GM21528 (cell line): ENCODE measurements around the gene EXD3.
"Not testable (repeated sequence)": the region's sequence is repeated elsewhere in the genome, so short reads cannot be mapped to it uniquely, and the experiment has no call there.

Source experiments
- ATAC-seq: cut with Tn5 transposase; IDR thresholded peaks from one replicate; pipeline ENCODE4 v1.9.1; 2021; ENCODE audit warnings: mild to moderate bottlenecking, moderate library complexity; ENCODE audit not compliant: unreplicated experiment, low FRiP score

Gene EXD3

DNA sequence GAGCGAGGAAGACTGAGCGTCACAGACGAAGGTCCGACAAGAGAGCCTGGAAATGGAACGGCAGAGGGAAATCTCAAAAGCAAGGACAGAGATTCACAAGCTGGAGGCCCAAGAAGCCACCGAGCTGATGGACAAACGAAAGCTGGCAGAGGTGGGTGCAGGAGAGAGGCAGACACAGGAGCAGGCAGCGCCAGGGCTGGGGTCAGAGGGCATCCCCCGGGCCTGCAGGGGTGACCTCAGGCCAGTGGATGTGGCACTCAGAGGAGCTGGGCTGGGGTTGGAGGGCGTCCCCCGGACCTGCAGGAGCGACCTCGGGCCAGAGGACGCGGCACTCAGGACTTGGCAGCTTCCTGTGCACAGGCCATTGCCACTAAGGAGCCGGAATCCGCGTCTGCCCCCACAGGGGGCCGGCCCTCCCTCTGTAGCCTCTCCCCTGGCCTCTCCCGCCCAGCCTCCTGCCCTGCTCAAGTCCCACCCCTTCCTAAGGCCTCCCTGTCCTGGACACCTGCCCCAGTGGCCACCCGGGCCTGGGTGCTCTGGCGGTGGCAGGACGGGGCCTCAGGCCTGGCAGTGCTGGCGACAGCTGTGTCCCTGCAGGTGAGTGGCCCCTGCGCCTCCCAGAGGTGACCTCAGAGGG lies 40.4 kb downstream of the EXD3 start:
- no peak for ATAC-seq

DNA sequence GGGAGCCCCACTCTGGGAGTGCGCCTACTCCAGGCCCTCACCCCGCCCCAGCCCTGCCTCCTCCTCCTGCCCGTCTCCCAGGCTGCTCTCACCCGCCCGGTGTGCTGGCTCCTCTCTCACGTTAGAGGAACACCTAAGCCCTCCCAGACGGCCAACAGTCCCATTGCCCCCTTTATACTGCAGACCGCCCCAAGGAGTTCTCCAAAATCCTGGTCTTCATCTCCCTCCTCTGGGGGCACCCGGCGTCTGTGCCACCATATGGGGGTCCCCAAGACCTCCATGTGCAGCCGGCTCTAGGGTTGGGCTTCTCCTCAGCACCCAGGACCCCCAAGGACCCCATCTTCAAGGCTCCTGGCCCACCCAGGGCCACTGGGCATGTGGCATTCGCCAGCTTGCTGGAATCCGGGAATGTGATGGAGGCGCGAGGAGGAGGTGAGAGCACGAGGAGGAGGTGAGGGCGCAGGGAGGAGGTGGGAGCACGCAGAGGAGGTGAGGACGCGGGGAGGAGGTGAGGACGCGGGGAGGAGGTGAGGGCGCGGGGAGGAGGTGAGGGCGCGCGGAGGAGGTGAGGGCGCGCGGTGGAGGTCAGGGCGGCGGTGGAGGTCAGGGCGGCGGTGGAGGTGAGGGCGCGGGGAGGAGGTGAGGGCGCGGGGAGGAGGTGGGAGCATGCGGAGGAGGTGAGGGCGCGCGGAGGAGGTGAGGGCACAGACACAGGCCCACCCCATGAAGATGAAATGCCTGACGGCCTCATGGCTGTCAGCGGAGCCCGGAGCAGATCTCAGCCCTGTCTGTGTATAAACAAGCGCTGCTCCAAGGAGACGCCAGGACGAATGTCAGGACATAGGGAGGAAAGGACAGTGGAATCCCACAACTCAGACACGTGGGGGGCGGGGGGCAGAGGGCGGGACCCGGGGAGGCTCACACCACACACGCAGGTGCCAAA lies 41.2 kb downstream of the EXD3 start:
- no peak for ATAC-seq

DNA sequence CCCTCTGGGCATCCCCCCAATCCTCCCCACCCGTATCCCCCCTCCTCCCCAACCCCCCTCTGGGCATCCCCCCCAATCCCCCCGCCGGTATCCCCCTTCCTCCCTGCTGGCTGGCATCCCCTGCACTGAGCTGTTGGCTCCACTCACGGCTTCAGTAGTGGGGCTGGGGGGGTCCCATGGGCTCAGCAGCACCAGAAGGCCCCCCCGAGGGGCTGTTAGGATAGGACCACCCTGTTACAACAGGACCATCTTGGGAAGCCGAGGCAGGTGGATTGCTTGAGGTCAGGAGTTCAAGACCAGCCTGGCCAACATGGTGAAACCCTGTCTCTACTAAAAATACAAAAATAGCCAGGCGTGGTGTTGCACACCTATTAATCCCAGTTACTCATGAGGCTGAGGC lies 42.4 kb downstream of the EXD3 start:
- ATAC-seq: no peak

DNA sequence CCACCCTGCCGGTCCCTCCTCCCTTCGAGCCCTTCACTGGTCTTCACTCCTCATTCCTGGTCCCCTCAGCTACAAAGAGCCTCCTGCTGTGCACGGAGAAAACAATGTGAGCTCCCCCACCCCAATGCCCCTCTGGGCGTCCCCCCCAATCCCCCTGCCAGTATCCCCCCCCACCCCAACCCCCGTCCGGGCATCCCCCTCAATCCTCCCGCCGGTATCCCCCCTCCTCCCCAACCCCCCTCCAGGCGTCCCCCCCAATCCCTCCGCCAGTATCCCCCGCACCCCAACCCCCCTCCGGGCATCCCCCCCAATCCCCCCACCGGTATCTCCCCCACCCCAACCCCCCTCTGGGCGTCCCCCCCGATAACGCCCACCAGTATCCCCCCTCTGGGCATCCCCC lies 42.8 kb downstream of the EXD3 start:
- ATAC-seq: no peak

DNA sequence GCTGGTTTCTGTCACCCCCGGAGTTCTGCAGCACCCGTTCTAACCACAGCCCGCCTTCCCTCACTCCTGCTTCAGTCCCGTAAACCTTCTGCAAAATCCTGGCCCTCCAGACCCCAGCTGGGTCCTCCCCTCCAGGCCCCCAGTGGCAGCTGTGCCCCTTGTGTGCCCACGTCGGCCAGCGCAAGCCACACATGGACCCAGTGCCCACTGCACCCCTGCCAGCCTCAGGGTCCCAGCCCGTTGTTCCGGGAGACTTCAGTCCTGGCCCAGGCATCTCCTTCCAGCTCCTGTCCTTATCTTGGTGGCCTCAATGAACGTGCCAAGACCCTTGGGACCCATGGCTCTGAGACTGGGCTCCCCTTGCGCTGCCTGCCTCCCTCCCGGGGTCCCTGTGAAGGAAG lies 43.2 kb downstream of the EXD3 start:
- no peak for ATAC-seq

DNA sequence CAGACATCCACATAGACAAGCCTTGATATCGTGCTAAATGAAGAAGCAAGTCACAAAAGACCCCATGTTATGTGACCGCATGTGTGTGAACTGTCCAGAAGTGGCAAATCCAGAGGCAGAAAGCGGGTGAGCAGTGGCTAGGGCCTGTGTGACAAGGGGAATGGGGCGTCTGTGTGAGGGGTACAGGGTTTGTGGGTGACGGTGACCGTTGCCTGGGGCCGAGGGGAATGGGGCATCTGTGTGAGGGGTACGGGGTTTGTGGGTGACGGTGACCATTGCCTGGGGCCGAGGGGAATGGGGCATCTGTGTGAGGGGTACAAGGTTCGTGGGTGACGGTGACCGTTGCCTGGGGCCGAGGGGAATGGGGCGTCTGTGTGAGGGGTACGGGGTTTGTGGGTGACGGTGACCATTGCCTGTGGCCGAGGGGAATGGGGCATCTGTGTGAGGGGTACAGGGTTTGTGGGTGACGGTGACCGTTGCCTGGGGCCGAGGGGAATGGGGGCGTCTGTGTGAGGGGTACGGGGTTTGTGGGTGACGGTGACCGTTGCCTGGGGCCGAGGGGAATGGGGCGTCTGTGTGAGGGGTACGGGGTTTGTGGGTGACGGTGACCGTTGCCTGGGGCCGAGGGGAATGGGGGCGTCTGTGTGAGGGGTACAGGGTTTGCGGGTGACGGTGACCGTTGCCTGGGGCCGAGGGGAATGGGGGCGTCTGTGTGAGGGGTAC lies 44.1 kb downstream of the EXD3 start:
- not testable (repeated sequence) for ATAC-seq

DNA sequence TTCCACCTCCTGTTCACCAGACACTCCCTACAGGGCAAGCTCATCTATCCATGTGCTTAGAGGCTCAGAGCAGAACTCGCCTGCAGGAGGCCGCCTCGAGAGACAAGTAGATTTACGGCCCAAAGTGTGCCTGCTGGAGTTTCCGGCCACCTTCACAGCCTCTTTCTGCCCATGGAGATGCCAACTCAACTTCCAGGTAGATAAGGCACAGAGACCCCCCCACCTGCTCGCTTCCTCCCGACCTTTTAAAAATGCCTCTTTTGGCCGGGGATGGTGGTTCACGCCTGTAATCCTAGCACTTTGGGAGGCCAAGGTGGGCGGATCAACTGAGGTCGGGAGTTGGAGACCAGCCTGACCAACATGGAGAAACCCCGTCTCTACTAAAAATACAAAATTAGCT lies 46.6 kb downstream of the EXD3 start:
- ATAC-seq: no peak

DNA sequence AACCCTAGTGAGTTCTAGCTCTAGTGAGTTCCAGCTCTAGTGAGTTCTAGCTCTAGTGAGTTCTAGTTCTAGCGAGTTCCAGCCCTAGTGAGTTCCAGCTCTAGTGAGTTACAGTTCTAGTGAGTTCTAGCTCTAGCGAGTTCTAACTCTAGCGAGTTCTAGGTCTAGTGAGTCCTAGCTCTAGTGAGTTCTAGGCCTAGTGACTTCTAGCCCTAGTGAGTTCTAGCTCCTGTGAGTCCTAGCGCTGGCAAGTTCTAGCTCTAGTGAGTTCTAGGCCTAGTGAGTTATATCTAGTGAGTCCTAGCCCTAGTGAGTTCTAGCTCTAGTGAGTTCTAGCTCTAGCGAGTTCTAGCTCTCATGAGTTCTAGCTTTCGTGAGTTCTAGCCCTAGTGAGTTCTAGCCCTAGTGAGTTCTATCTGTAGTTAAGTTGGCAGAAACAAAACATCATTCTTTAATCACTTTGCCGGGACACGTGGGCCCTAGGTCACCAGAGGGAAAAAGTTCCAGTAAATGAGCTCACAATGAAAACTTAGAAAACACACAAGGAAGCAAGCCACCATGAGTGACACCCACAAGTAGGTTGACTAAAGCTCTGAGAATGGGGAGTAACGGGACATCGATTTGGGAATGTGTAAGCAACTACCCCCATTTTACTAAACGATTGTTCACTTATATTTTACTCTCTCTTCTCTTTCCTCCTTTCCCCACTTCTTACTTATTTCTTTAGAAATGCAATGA lies 47.5 kb downstream of the EXD3 start:
- ATAC-seq: no peak

DNA sequence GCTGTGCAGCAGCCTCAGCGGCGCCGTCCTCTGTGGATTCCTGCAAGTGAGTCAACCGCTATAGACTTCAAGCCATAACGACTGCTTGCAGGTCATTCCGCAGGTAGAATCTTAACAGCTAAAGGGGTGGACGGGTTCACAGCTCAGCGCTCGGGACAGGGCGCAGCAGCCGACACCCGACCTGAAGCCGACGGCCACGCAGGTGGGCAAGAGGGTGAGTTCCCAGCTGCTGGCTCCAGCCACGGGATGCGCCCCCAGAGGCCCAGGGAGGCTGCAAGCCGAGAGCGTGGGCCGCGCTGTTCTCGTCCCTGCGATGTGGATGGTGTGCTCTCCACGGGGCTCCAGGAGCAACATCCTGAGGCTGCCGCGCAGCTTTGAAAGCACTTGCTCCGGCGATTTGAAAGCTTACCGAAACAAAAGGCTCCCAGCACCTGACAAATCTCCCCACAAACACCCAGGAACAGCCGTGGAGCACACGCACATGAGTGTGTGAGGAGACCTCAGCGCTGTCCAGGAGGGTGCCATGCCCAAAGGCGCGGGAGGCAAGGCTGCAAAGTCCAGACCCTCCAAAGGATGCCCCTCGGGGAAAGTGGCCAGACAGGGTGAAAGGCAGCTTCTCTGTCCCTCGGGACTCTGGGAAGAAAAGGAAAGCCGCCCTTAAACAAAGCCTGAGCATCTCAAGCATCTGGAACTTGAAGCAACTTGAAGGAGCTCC lies 48.7 kb downstream of the EXD3 start:
- ATAC-seq: no peak

DNA sequence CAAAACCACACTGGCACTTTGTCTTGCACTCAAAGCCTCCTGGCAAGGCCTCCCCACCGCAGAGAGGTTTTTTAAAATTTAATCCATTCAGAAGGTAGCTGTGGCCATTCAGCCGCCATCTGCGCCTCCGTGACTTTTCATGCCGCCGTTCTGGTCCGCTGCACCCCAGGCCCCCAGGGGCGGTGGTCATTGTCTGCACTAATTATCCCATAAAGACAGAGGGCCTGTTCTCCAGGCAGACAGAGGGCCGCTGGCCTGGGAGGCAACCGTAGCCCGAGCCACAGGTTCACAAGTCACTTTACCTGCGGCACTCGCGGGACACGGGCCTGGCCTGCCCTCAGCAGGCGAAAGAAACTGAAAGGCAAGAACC lies 49.4 kb downstream of the EXD3 start:
- ATAC-seq: no peak

DNA sequence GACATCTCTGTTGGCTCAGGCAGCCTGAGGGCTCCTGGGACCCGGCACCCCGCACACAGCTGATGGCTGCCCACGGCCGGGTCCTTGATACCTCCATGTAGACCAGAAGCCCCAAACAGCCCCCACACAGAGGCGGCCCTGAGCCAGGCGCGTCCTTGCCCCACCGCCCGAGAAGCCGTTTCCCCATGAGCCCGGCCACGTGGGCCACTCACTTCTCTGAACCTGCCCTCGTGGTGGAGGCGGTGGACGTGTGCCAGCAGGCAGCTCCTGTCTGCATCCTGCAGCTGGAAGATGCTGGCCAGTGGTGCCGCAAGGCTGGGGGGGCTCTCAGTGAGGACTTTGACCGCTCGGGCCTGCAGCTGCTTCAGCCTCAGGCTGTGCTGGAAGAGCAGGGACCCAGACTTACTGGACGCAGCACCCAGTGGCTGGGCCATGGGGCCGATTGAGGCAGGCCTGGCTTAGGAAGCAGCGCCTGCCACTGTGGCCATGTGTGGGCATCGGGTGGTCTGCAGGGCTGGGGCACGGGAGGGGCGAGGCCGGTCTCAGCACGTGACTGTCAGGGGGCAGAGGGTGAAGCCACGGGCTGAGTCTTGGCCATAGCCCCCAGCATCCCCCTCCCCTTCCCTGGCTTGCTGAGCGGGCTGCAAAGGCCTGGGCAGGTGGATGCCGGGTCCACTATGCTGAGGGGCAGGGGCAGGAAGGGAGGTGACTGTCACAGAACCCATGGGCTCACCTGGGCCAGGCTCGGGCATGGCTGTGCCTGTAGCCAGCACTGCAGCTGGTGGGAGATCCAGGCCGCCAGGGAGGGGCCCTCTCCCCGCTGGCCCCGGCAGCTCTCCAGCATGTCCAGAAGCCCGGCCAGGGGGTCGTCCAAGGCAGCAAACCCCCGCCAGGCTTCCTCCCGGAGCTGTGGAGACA lies 50.0 kb downstream of the EXD3 start:
- no peak for ATAC-seq

DNA sequence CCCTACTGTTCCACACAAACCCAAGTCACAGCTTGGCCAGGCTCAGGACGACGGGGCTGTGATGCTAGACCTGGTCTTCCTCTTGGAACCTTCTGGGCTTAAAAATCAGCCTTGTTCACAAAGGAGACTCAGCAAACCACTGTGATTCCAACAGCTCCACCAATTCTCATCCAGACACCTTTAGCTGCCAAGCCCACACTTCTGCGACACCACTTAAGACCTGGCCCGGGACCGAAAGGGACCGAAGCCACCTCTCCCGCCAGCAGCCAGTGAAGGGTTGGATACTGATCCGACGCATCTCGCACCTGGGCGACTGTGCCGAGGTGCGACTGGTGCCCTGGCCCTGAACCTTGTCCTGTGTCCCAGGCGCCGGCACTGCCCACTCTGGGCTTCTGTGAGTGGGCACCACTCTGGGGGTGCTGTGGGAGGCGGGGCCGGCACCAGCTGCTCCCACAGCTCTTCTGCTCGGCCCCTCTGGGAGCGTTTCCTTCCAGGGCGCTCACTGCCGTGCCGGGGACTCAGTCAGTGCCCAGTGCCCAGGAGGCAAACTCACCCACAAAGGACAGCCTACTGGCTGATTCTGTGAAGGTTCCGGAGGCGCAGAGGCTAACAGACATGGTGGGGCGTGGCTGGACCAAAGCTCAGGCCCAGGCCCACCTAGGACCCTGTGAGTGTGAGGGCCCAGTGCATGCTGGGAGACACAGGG lies 50.9 kb downstream of the EXD3 start:
- ATAC-seq: no peak

DNA sequence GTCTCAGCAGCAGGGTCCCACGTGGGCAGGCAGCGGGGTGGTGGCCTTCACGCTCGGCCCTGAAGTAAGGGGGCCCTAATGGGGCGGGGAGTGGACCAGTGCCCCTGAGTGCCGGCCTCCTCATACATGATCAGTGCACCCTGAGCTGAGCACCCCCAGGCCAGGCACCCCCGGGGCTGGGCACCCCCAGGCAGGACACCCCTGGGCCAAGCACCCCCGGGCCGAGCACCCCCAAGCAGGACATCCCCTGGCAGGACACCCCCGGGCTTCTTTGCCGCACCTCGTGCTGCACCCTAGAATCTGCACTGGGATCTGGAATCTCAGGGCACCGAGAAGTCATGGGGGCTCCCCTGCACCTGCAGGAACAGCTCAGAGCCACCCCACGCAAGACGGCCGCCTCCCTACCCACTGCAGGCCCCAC lies 51.4 kb downstream of the EXD3 start:
- ATAC-seq: no peak

DNA sequence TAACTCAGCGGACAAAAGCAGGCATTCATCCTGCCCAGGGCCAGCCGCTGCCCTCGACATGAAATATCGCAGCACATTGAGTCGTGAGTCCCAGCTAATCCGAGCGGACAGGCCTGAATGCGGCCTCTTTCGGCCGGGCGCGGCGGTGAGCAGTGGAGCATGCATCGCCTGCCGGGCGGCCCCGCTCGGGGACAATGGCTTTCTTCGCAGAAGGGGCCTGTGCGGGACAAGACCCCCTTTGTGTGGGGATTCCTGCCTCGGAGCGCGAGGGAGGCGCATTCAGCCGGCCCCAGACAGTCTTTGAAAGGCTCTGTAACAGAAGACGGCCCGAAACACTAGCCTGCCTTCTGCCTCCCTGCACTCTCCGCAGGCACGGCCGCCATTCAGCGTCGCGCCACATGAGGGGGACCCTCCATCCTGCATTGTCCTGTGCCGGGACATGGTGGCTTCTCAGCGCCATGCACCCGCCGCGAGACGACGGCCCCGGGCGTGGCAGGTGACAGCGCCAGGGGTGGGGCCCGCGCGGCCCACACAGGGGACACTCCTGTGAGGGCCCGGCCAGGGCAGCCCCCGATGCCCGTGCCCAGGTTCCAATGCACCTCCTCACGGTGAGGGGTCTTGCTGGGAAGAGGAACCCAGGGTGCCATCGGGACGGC lies 52.0 kb downstream of the EXD3 start:
- no peak for ATAC-seq

DNA sequence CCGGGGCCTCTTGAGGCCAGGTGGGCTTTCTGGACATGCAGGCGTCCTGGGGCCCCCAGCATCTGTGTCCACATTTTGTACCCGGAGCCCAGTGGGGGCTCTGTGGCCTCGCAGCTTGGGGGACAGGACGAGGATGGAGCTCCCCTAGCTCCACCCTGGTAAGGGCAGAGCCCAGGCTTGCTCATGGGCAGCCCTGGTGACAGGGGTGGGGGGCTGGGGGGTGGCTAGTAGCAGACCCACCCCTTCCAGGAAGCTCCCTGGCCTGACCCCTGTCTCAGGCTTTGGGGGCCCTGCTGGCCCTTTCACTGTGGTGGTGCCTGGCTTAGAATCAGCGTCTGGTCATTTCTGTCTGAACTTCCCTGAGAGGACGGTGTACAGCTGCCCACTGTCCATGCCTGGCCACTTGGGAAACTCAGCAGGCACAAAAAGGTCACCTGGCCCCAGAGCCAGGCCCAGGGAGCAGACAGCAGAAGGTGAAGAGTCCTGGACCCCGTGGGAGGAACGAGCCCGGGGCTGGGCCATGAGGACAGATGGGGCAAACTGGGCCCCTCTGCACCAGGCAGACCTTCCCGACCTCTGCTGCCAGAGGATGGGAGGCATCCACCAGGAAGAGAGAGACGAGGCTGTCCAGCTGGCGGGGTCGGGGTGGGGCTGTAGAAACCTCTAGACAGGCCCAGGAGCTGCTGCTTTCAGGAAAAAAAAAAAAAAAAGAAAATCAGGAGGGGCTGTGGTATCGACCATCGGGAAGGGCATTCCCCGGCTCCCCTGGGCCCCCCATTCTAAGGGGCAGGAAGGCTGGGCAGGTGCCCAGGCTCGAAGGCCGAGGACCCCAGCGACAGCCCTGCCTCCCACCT lies 52.8 kb downstream of the EXD3 start:
- no peak for ATAC-seq

DNA sequence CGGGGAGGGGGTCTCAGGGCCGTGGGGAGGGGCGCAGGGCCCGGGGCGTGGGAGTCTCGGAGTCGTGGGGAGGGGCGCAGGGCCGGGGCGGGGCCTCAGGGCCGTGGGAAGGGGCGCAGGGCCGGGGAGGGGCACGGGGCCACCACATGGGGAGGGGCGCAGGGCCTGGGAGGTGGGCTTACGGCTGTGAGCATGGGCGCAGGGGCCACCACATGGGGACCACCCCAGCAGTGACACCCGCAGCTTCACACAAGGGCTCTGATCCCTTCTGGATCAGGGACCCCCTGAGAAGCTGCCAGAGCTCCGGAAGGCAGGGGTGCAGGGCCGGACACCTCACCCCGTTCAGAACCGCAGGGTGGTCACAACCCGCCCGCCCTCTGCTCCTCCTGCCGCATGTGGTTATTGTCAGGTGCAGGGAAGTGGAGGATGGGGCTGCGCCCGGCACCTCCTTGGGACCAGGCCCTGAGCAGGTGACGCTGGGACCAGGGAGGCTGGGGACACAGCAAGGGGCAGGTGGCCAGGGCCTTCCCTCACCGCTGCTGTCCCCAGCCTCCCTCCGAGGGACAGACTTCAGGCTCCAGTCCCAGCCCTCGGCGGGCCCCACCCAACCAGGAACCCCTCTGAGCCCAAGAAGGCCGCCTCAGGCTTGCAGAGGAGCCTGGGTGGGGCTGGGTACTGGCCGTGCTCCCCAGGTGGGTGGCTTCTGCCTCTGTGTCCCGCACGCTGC lies 53.7 kb downstream of the EXD3 start:
- ATAC-seq: no peak
